GM12878 (cell line): ENCODE data around the gene NFKBIA. TPM values are rescaled to one million over a fixed set of nuclear protein-coding genes. Genes with fewer than 3 reads are reported as not detected.

Source experiments
- ASH2L ChIP-seq: fragments of 300-600, 200-600 bp; sonication (generic); IDR thresholded peaks from 2 replicates; pipeline ENCODE4 v1.6.1; 2017; ENCODE audit warnings: low read depth, mild to moderate bottlenecking, borderline replicate concordance
- CTCF ChIP-seq, 3 experiments: IDR thresholded peaks in 2 of 3; conservative IDR thresholded peaks in 1 of 3; 2 replicates each; pipeline ENCODE4 v1.5.1; 2011; ENCODE audit warnings: low read depth in 3 of 3, low read length in 3 of 3, mild to moderate bottlenecking in 3 of 3, control low read depth in 2 of 3, moderate library complexity in 2 of 3, inconsistent platforms in 1 of 3, mixed read lengths in 1 of 3; ENCODE audit not compliant: control insufficient read depth in 2 of 3, insufficient read depth in 1 of 3; ENCODE audit errors: extremely low read depth in 1 of 3
- CUX1 ChIP-seq: IDR thresholded peaks from 2 replicates; pipeline ENCODE4 v1.6.1; 2012; ENCODE audit warnings: improper control_type of control experiment, low read depth, low read length; ENCODE audit not compliant: insufficient replicate concordance
- MXI1 ChIP-seq: fragments of 150-350 bp; IDR thresholded peaks from 2 replicates; pipeline ENCODE4 v1.6.1; 2011; ENCODE audit warnings: low read depth, mild to moderate bottlenecking, inconsistent platforms, low read length, improper control_type of control experiment
- NR2C1 ChIP-seq: fragments of 450-650 bp; IDR thresholded peaks from 2 replicates; pipeline ENCODE4 v1.6.1; 2017; ENCODE audit warnings: antibody characterized with exemption, mild to moderate bottlenecking, moderate library complexity
- RAD51 ChIP-seq: fragments of 450-650 bp; IDR thresholded peaks from 2 replicates; pipeline ENCODE4 v1.6.1; 2016; ENCODE audit warnings: moderate library complexity, mild to moderate bottlenecking, inconsistent platforms
- RFX5 ChIP-seq: IDR thresholded peaks from 2 replicates; pipeline ENCODE4 v1.6.1; 2011; ENCODE audit warnings: low read depth, low read length, improper control_type of control experiment
- SP1 ChIP-seq: IDR thresholded peaks from one replicate; pipeline ENCODE4 v1.6.1; 2011; ENCODE audit warnings: low read depth, low read length
- SUPT20H ChIP-seq: IDR thresholded peaks from 2 replicates; pipeline ENCODE4 v1.6.1; 2011; ENCODE audit warnings: low read depth, mild to moderate bottlenecking, low read length, moderate library complexity, borderline replicate concordance; ENCODE audit not compliant: control insufficient read depth
- SUZ12 ChIP-seq: fragments of 200-600 bp; sonication (generic); IDR thresholded peaks from one replicate; pipeline ENCODE4 v1.6.1; 2018; ENCODE audit warnings: antibody characterized with exemption, mild to moderate bottlenecking; ENCODE audit not compliant: unreplicated experiment
- ZNF384 ChIP-seq: IDR thresholded peaks from 2 replicates; pipeline ENCODE4 v1.6.1; 2012; ENCODE audit warnings: low read depth, mild to moderate bottlenecking, low read length, improper control_type of control experiment, borderline replicate concordance
- polyA plus RNA-seq, 11 experiments: library from polyadenylated mRNA; depleted of rRNA in 4 of 11; unstranded in 6 of 11; stranded (reverse) in 5 of 11; fragments of >200 nt; fragmentation: Nextera tagmentation in 4 of 11; fragmentation: Illumina TruSeq in 1 of 11; extraction: Ambion mirVana in 4 of 11; extraction: Trizol in 1 of 11; gene quantifications; 1 replicate in 1 of 11; 2 replicates in 10 of 11; pipeline versions ENCODE4 v1.2.1 to v1.2.3, GENCODE V29; 2011 to 2016; ENCODE audit warnings: inconsistent platforms in 2 of 11, missing spikeins in 2 of 11, low read depth in 1 of 11
- total RNA-seq, 4 experiments: library from RNA; depleted of rRNA in 3 of 4; stranded (reverse); fragments of >200 nt in 3 of 4; fragmentation: Illumina TruSeq in 1 of 4; extraction: Trizol in 1 of 4; gene quantifications; 2 replicates each; pipeline versions ENCODE4 v1.2.1 to v1.2.3, GENCODE V29; 2013 to 2021
- TF ChIP-seq, protein P1 (sequence below): fragments of 150-350 bp; IDR thresholded peaks from 2 replicates; pipeline ENCODE4 v1.6.1; 2016; ENCODE audit warnings: low read depth, low read length
- TF ChIP-seq, protein P2 (sequence below): IDR thresholded peaks from 2 replicates; pipeline ENCODE4 v1.6.1; 2012; ENCODE audit warnings: mild to moderate bottlenecking, low read depth, low read length
- TF ChIP-seq, protein P3 (sequence below): IDR thresholded peaks from 2 replicates; pipeline ENCODE4 v1.6.1; 2011; ENCODE audit warnings: low read depth, mild to moderate bottlenecking, low read length, moderate library complexity, borderline replicate concordance; ENCODE audit errors: extremely low read depth

NFKBIA gene
- total and polyA plus RNA-seq, 10 of the 15 experiments (the other 5 are each of a cell fraction or from before 2014, with no cell fraction given), result 123 to 419 (median 267) TPM

DNA sequence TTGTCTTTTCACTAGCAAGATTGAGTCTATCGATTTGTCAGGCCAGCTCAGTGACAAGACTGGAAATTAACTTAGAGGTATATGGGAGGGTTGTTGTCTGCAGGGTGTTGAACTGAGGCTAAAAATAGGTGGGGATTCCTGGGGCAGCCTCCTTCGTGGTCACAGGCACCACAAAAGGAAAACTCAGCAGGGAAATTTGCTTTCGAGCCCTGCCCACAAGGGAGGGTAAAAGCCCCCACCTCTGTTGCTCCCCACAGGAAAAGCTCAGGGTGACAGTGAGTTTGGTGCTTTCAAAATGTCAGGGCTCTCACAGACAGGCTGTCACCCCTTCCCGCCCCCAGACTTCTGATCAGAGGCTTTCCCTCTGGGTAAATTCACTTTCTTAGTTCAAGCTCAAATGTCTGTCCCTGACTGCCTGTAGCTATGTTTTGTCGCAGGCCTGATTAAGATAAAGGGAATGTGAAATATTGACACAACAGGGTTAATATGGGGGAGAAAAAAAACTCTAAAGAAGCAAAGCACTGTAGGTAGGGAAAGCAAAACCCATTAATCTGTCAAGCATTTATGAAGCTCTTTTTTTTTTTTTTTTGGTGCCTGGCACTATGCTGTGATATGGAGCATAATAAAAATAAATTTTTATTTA, 11.7 kb upstream of the NFKBIA start (continued):
- no peak for TF ChIP-seq CUX1
- no peak; the same call in 1 of the 2 replicates for TF ChIP-seq MXI1
- no peak for TF ChIP-seq NR2C1
- TF ChIP-seq RAD51, result no peak
- no peak for TF ChIP-seq CTCF (IDR thresholded peaks at IDR 0.05 in 2 of 3, conservative IDR thresholded peaks at IDR 0.05 in 1 of 3; ENCODE audit: control insufficient read depth in 2 of 3, extremely low read depth in 1 of 3, insufficient read depth in 1 of 3, low read depth in 3 of 3, low read length in 3 of 3)
- no peak for TF ChIP-seq SUZ12
- peak; percentile 15 for TF ChIP-seq SP1
- TF ChIP-seq SUPT20H, result no peak
- TF ChIP-seq ZNF384, result no peak
- TF ChIP-seq ASH2L, result no peak
- TF ChIP-seq RFX5, result no peak
- TF ChIP-seq, protein P1, sequence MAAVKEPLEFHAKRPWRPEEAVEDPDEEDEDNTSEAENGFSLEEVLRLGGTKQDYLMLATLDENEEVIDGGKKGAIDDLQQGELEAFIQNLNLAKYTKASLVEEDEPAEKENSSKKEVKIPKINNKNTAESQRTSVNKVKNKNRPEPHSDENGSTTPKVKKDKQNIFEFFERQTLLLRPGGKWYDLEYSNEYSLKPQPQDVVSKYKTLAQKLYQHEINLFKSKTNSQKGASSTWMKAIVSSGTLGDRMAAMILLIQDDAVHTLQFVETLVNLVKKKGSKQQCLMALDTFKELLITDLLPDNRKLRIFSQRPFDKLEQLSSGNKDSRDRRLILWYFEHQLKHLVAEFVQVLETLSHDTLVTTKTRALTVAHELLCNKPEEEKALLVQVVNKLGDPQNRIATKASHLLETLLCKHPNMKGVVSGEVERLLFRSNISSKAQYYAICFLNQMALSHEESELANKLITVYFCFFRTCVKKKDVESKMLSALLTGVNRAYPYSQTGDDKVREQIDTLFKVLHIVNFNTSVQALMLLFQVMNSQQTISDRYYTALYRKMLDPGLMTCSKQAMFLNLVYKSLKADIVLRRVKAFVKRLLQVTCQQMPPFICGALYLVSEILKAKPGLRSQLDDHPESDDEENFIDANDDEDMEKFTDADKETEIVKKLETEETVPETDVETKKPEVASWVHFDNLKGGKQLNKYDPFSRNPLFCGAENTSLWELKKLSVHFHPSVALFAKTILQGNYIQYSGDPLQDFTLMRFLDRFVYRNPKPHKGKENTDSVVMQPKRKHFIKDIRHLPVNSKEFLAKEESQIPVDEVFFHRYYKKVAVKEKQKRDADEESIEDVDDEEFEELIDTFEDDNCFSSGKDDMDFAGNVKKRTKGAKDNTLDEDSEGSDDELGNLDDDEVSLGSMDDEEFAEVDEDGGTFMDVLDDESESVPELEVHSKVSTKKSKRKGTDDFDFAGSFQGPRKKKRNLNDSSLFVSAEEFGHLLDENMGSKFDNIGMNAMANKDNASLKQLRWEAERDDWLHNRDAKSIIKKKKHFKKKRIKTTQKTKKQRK, result no peak
- TF ChIP-seq, protein P2, sequence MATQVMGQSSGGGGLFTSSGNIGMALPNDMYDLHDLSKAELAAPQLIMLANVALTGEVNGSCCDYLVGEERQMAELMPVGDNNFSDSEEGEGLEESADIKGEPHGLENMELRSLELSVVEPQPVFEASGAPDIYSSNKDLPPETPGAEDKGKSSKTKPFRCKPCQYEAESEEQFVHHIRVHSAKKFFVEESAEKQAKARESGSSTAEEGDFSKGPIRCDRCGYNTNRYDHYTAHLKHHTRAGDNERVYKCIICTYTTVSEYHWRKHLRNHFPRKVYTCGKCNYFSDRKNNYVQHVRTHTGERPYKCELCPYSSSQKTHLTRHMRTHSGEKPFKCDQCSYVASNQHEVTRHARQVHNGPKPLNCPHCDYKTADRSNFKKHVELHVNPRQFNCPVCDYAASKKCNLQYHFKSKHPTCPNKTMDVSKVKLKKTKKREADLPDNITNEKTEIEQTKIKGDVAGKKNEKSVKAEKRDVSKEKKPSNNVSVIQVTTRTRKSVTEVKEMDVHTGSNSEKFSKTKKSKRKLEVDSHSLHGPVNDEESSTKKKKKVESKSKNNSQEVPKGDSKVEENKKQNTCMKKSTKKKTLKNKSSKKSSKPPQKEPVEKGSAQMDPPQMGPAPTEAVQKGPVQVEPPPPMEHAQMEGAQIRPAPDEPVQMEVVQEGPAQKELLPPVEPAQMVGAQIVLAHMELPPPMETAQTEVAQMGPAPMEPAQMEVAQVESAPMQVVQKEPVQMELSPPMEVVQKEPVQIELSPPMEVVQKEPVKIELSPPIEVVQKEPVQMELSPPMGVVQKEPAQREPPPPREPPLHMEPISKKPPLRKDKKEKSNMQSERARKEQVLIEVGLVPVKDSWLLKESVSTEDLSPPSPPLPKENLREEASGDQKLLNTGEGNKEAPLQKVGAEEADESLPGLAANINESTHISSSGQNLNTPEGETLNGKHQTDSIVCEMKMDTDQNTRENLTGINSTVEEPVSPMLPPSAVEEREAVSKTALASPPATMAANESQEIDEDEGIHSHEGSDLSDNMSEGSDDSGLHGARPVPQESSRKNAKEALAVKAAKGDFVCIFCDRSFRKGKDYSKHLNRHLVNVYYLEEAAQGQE, result no peak
- TF ChIP-seq, protein P3, sequence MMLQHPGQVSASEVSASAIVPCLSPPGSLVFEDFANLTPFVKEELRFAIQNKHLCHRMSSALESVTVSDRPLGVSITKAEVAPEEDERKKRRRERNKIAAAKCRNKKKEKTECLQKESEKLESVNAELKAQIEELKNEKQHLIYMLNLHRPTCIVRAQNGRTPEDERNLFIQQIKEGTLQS, result no peak
